ENCODE data around the gene TPSG1.
A peak's percentile ranks its signal among the peaks of the same experiment; 100 is the strongest.

The TPSG1 gene

DNA sequence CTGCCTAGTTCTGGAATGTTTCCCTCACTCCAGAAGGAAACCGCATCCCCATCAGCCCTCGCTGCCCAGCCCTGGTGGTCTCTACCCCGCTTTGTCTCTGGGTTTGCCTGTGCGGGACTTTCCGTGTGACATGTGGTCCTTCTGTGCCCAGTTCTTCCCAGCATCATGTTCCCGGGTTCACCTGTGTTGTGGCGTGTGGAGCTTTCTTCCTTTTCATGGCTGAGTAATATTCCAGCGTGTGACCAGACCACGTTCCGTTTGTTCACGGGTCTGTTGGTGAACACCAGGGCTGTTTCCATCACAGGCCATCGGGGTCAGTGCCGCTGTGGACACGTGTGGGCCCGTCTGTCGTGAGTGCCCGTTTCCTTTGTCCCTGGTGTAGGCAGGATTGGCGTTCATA, 40.1 kb downstream of the TPSG1 start:
- no peak overlapping the region for H3K27ac ChIP-seq

GRCh38 chr16:1184156-1184868, 40.8 kb downstream of the TPSG1 start:
- TF ChIP-seq, protein P1, sequence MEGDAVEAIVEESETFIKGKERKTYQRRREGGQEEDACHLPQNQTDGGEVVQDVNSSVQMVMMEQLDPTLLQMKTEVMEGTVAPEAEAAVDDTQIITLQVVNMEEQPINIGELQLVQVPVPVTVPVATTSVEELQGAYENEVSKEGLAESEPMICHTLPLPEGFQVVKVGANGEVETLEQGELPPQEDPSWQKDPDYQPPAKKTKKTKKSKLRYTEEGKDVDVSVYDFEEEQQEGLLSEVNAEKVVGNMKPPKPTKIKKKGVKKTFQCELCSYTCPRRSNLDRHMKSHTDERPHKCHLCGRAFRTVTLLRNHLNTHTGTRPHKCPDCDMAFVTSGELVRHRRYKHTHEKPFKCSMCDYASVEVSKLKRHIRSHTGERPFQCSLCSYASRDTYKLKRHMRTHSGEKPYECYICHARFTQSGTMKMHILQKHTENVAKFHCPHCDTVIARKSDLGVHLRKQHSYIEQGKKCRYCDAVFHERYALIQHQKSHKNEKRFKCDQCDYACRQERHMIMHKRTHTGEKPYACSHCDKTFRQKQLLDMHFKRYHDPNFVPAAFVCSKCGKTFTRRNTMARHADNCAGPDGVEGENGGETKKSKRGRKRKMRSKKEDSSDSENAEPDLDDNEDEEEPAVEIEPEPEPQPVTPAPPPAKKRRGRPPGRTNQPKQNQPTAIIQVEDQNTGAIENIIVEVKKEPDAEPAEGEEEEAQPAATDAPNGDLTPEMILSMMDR (conservative IDR thresholded peaks at IDR 0.05) = no peak
- no peak overlapping the region for H3K27ac ChIP-seq

More for the DNA sequence above, 40.1 kb downstream of the TPSG1 start:
- TF ChIP-seq, protein P1 (conservative IDR thresholded peaks at IDR 0.05) = no peak

GRCh38 chr16:1182950-1183907, 41.8 kb downstream of the TPSG1 start:
- H3K27ac ChIP-seq = no peak overlapping the region
- TF ChIP-seq, protein P1 (conservative IDR thresholded peaks at IDR 0.05) = no peak

- TF ChIP-seq, protein P1 (conservative IDR thresholded peaks at IDR 0.05) = no peak
- H3K27ac ChIP-seq = no peak overlapping the region
Measured at GRCh38 chr16:1182316-1182671, 42.8 kb downstream of the TPSG1 start.

DNA sequence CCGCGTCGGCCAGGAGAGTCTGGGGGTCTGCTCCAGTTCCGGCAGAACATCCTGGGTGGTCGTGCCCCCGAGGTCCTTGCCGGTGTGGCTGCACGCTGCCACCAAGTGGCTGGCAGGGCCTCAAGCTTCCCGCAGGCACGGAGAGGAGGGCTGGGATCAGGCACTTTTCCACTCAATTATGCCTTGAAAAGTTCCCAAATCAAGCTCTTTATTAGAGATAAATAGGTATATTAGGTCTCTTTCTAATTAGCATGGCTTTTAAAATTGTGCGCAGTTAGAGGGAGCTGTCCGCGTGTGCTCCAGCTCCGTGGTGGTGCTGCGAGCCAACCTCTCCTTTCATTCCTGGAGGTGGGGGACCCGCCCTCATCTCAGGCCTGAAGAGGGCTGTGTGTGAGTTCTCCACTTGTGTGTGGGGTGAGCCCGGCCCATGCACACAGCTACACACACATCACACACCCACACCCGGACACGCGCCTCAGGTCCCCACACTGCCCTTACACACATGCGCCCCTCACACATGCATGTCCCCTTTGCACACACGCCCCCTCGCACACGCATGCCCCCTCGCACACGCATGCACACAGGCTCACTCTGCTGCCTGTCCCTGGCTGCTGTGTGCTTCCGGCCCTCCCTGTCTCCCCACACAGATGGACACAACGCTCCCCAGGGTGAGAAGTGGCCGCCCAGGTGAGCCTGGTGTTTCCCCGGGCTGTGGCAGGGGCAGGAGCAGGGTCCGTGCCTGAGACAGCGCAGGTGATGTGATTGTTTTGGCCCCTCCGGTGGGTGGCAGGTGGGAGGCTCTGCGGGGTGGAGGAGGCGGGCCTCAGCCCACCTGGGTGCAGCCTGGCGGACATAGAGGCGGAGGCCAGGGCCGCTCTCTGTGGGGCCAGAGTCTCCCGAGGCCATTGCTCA, 43.4 kb downstream of the TPSG1 start:
- TF ChIP-seq, protein P1 (conservative IDR thresholded peaks at IDR 0.05) = 0 out of 2 replicates have a peak, but pooled peaks have one; percentile 28
- no peak overlapping the region for H3K27ac ChIP-seq

- no peak overlapping the region for H3K27ac ChIP-seq
- TF ChIP-seq, protein P1 (conservative IDR thresholded peaks at IDR 0.05) = no peak
Measured at GRCh38 chr16:1180549-1181403, 44.3 kb downstream of the TPSG1 start.
